ENCODE measurements around the gene TOMM40L.
A peak's percentile ranks its signal among the peaks of the same experiment; 100 is the strongest.

The TOMM40L gene

GRCh38 chr1:161197560-161198193, 28.2 kb upstream of the TOMM40L start:
- no peak for DNase-seq

GRCh38 chr1:161198194-161198896, 27.5 kb upstream of the TOMM40L start:
- DNase-seq = no peak

- DNase-seq = no peak
Measured at GRCh38 chr1:161198897-161199431, 26.9 kb upstream of the TOMM40L start, which contains the start of gene ADAMTS4. ADAMTS4 (minus strand) TSS chr1:161199054; CDS start chr1:161198627, 427 bp downstream.

- no peak for DNase-seq
Measured at GRCh38 chr1:161199506-161200139, 26.2 kb upstream of the TOMM40L start.

- DNase-seq = no peak
Measured at GRCh38 chr1:161200421-161200991, 25.4 kb upstream of the TOMM40L start.

GRCh38 chr1:161200992-161201835, 24.6 kb upstream of the TOMM40L start:
- no peak for DNase-seq

GRCh38 chr1:161201836-161202712, 23.8 kb upstream of the TOMM40L start, which contains the start of gene NDUFS2:
NDUFS2 (plus strand) TSS chr1:161202367; CDS start chr1:161202386, 19 bp downstream.
- peak; percentile 95 for DNase-seq

GRCh38 chr1:161206411-161207140, 19.3 kb upstream of the TOMM40L start:
- no peak for DNase-seq

GRCh38 chr1:161207173-161207572, 18.7 kb upstream of the TOMM40L start:
- DNase-seq = no peak

- peak; percentile 70 for DNase-seq
Measured at GRCh38 chr1:161209790-161210409, 16.0 kb upstream of the TOMM40L start.

- DNase-seq = no peak
Measured at GRCh38 chr1:161214369-161214768, 11.5 kb upstream of the TOMM40L start.

GRCh38 chr1:161215076-161215475, 10.8 kb upstream of the TOMM40L start, which contains the start of gene FCER1G:
FCER1G (plus strand) TSS chr1:161215295; CDS start chr1:161215322, 27 bp downstream.
- no peak for DNase-seq

GRCh38 chr1:161216945-161217712, 8.7 kb upstream of the TOMM40L start:
- no peak for DNase-seq

GRCh38 chr1:161217831-161218230, 8.0 kb upstream of the TOMM40L start:
- no peak for DNase-seq

- no peak for DNase-seq
Measured at GRCh38 chr1:161218301-161219077, 7.4 kb upstream of the TOMM40L start.

- DNase-seq = no peak
Measured at GRCh38 chr1:161219078-161219892, 6.6 kb upstream of the TOMM40L start.

GRCh38 chr1:161220002-161220401, 5.9 kb upstream of the TOMM40L start:
- no peak for DNase-seq

Measured in activated CD4-positive, alpha-beta T cell treated with anti-CD3 and anti-CD28 coated beads, Interleukin-2, amount 50 U/mL, for 1 hour (primary cell).